IMR-90 (cell line): ENCODE data around the gene YJU2. TPM values are rescaled to one million over a fixed set of nuclear protein-coding genes. Genes with fewer than 3 reads are reported as not detected.

Experiments
- ATAC-seq: fragments of 200-7000 bp; cut with Tn5 transposase; 2 replicates; pipeline ENCODE4 v1.9.1; 2020; ENCODE audit warnings: low read depth, mild to moderate bottlenecking, moderate library complexity
- BruUV-seq: library from RNA; stranded (reverse); fragments of 400-500 nt; replicated peaks from 2 replicates; lab custom pipeline; 2021; lab: Mats Ljungman, UMichigan
- CTCF ChIA-PET: fragments of 300-600 bp; formaldehyde crosslinking; extraction: SDS; loops from one replicate; lab custom pipeline; 2021; ENCODE audit warnings: antibody characterized with exemption; lab: Yijun Ruan, JAX
- POLR2A ChIA-PET: fragments of 300-600 bp; sonication (Branson Sonifier 250); formaldehyde crosslinking; loops from one replicate; lab custom pipeline; 2022; ENCODE audit warnings: antibody characterized with exemption; ENCODE audit not compliant: unreplicated experiment; lab: Charles Lee
- DNase-seq: peaks from one replicate; pipeline ENCODE4 v3.0.0; 2013
- H2AFZ ChIP-seq: replicated peaks from 2 replicates; pipeline ENCODE3; 2013; ENCODE audit warnings: low read length, mild to moderate bottlenecking; ENCODE audit not compliant: poor library complexity
- H2AK5ac ChIP-seq: 2 replicates; pipeline ENCODE4 v1.6.1; 2013; ENCODE audit warnings: low read depth, low read length, inconsistent platforms
- H2AK9ac ChIP-seq: replicated peaks from 2 replicates; pipeline ENCODE3; 2013; ENCODE audit warnings: mild to moderate bottlenecking, low read depth, low read length, moderate library complexity; ENCODE audit not compliant: poor library complexity
- H2BK120ac ChIP-seq: 2 replicates; pipeline ENCODE4 v1.6.1; 2013; ENCODE audit warnings: low read depth, low read length, inconsistent platforms
- H2BK15ac ChIP-seq: 3 replicates; pipeline ENCODE4 v1.6.1; 2013; ENCODE audit warnings: low read depth, low read length, inconsistent platforms
- H2BK20ac ChIP-seq: 2 replicates; pipeline ENCODE4 v1.6.1; 2013; ENCODE audit warnings: low read depth, mild to moderate bottlenecking, inconsistent platforms, low read length, moderate library complexity
- H2BK5ac ChIP-seq: 2 replicates; pipeline ENCODE4 v1.6.1; 2013; ENCODE audit warnings: mild to moderate bottlenecking, low read depth, low read length, inconsistent platforms; ENCODE audit not compliant: poor library complexity, severe bottlenecking
- H3K14ac ChIP-seq: replicated peaks from 2 replicates; pipeline ENCODE4 v1.6.1; 2013; ENCODE audit warnings: low read depth, low read length, inconsistent platforms
- H3K18ac ChIP-seq: 2 replicates; pipeline ENCODE4 v1.6.1; 2013; ENCODE audit warnings: low read depth, low read length, control low read depth
- H3K23ac ChIP-seq: 2 replicates; pipeline ENCODE4 v1.6.1; 2013; ENCODE audit warnings: low read depth, low read length, inconsistent platforms
- H3K27ac ChIP-seq: 2 replicates; pipeline ENCODE4 v1.5.1; 2013; ENCODE audit warnings: mild to moderate bottlenecking, control low read depth, low read length; ENCODE audit not compliant: insufficient read depth
- H3K27me3 ChIP-seq: 2 replicates; pipeline ENCODE4 v1.6.1; 2013; ENCODE audit warnings: low read length; ENCODE audit not compliant: control insufficient read depth, insufficient read depth
- H3K36me3 ChIP-seq: 2 replicates; pipeline ENCODE4 v1.6.1; 2013; ENCODE audit warnings: low read length, mixed read lengths; ENCODE audit not compliant: control insufficient read depth, insufficient read depth
- H3K4ac ChIP-seq: 2 replicates; pipeline ENCODE4 v1.6.1; 2013; ENCODE audit warnings: low read depth, low read length, inconsistent platforms
- H3K4me1 ChIP-seq: 2 replicates; pipeline ENCODE4 v1.6.1; 2013; ENCODE audit warnings: low read length, mixed read lengths; ENCODE audit not compliant: control insufficient read depth, insufficient read depth
- H3K4me2 ChIP-seq: 2 replicates; pipeline ENCODE4 v1.6.1; 2013; ENCODE audit warnings: low read depth, mild to moderate bottlenecking, control low read depth, low read length, moderate library complexity
- H3K4me3 ChIP-seq: 2 replicates; pipeline ENCODE4 v1.5.1; 2013; ENCODE audit warnings: low read depth, mild to moderate bottlenecking, control low read depth, low read length, moderate library complexity; ENCODE audit not compliant: insufficient read depth
- H3K56ac ChIP-seq: 2 replicates; pipeline ENCODE4 v1.6.1; 2013; ENCODE audit warnings: low read length, inconsistent platforms; ENCODE audit not compliant: insufficient read depth; ENCODE audit errors: extremely low read depth
- H3K79me1 ChIP-seq, 2 experiments: 2 replicates each; pipeline ENCODE4 v1.6.1; 2013; ENCODE audit warnings: low read length in 2 of 2, inconsistent platforms in 1 of 2, low read depth in 1 of 2
- H3K9ac ChIP-seq: 2 replicates; pipeline ENCODE4 v1.6.1; 2013; ENCODE audit warnings: low read depth, low read length, control low read depth
- H3K9me1 ChIP-seq: 2 replicates; pipeline ENCODE4 v1.6.1; 2013; ENCODE audit warnings: low read length, inconsistent platforms; ENCODE audit not compliant: insufficient read depth
- H3K9me3 ChIP-seq: 2 replicates; pipeline ENCODE4 v1.6.1; 2013; ENCODE audit warnings: low read length; ENCODE audit not compliant: control insufficient read depth, insufficient read depth
- H4K20me1 ChIP-seq: 2 replicates; pipeline ENCODE4 v1.6.1; 2013; ENCODE audit warnings: low read length, inconsistent platforms; ENCODE audit not compliant: insufficient read depth
- H4K5ac ChIP-seq: 2 replicates; pipeline ENCODE4 v1.6.1; 2013; ENCODE audit warnings: mild to moderate bottlenecking, low read depth, low read length, control low read depth
- H4K8ac ChIP-seq, 2 experiments: 2 replicates each; pipeline ENCODE4 v1.6.1; 2013; ENCODE audit warnings: low read depth in 2 of 2, low read length in 2 of 2, control low read depth in 1 of 2, inconsistent platforms in 1 of 2
- H4K91ac ChIP-seq: 2 replicates; pipeline ENCODE4 v1.6.1; 2013; ENCODE audit warnings: low read depth, low read length, inconsistent platforms; ENCODE audit not compliant: insufficient read depth
- BHLHE40 ChIP-seq: fragments of 150-350 bp; IDR thresholded peaks from 2 replicates; pipeline ENCODE4 v1.6.1; 2016; ENCODE audit warnings: mild to moderate bottlenecking, low read depth, low read length
- CHD1 ChIP-seq: IDR thresholded peaks from 2 replicates; pipeline ENCODE4 v1.6.1; 2012; ENCODE audit warnings: low read depth, low read length, improper control_type of control experiment
- CTCF ChIP-seq: conservative IDR thresholded peaks from 2 replicates; pipeline ENCODE4 v1.5.1; 2012; ENCODE audit warnings: mild to moderate bottlenecking, low read depth, low read length, improper control_type of control experiment
- MXI1 ChIP-seq: IDR thresholded peaks from 2 replicates; pipeline ENCODE4 v1.6.1; 2012; ENCODE audit warnings: low read depth, mild to moderate bottlenecking, low read length, moderate library complexity, borderline replicate concordance
- RAD21 ChIP-seq: IDR thresholded peaks from 2 replicates; pipeline ENCODE4 v1.6.1; 2012; ENCODE audit warnings: low read length, improper control_type of control experiment
- RFX5 ChIP-seq: IDR thresholded peaks from 2 replicates; pipeline ENCODE4 v1.8.0; 2012; ENCODE audit warnings: low read depth, mild to moderate bottlenecking, low read length, moderate library complexity
- WGBS, 2 experiments: methylation state at CpG; one replicate each; pipeline versions ENCODE4 v1.1.5 to v1.1.7; 2013; ENCODE audit warnings: missing lambda C conversion rate in 2 of 2; ENCODE audit not compliant: insufficient read length in 1 of 2; ENCODE audit errors: extremely low coverage in 2 of 2; 5-methylcytosine and 5-hydroxymethylcytosine counted together
- dilution Hi-C: fragments of 300-500 bp; cut with HindIII; formaldehyde crosslinking; loops from one replicate; pipeline ENCODE4 v1.14.3; 2018; ENCODE audit warnings: low sequenced_read_pairs; ENCODE audit not compliant: unreplicated experiment
- in situ Hi-C: fragments of 300-500 bp; cut with MboI; formaldehyde crosslinking; loops from 3 replicates; pipeline ENCODE4 v1.14.3; 2019; ENCODE audit warnings: low sequenced_read_pairs, inconsistent platforms, mixed read lengths
- intact Hi-C: fragments of 100-400 bp; cut with micrococcal nuclease; formaldehyde crosslinking; loops from 2 replicates; pipeline ENCODE4 v1.10.0; 2022
- polyA plus RNA-seq, 3 experiments: library from polyadenylated mRNA; depleted of rRNA; stranded (reverse); fragments of >200 nt; gene quantifications; 2 replicates each; pipeline ENCODE4 v1.2.3, GENCODE V29; 2012; ENCODE audit warnings: low replicate concordance in 1 of 3
- total RNA-seq: library from RNA; depleted of rRNA; stranded (reverse); fragments of >200 nt; gene quantifications from 2 replicates; pipeline ENCODE4 v1.2.3, GENCODE V29; 2012
- TF ChIP-seq, protein P1 (sequence below): fragments of 150-350 bp; IDR thresholded peaks from 2 replicates; pipeline ENCODE4 v1.6.1; 2017; ENCODE audit warnings: mild to moderate bottlenecking, antibody characterized with exemption, low read length, low read depth

Gene YJU2
- total and polyA plus RNA-seq, 2 of the 4 experiments (the other 2 are of a cell fraction): 15.6 to 18.9 TPM

- DNase-seq (no peak), ATAC-seq (no peak)
- WGBS, 2 experiments: 94% methylated on average over 3 of the region's 12 CpGs; no CpG with 5 or more reads in 1 of the 2 experiments
- Histone ChIP-seq H3K4me3 (no peak overlapping the region), H3K18ac (no peak overlapping the region), H3K9me3 (no peaks in the 10 kb centered on the region), H2BK5ac (no peak overlapping the region), H3K27ac (no peak overlapping the region), H3K56ac (no peak overlapping the region), H4K8ac (no peak overlapping the region), H3K23ac (no peak overlapping the region), H2AFZ (no peak overlapping the region), H2AK5ac (no peak overlapping the region), H4K20me1 (no peaks in the 10 kb centered on the region), H2BK15ac (no peak overlapping the region), H3K9me1 (no peaks in the 10 kb centered on the region), H3K4me2 (no peak overlapping the region), H3K27me3 (no peaks in the 10 kb centered on the region), H4K5ac (no peak overlapping the region), H3K14ac (no peak overlapping the region), H3K4me1 (no peaks in the 10 kb centered on the region), H3K4ac (no peak overlapping the region), H2AK9ac (no peak overlapping the region), H3K79me1 (no peaks in the 10 kb centered on the region; a peak in 1 of 4 replicates), H2BK120ac (no peak overlapping the region), H4K91ac (no peak overlapping the region), H2BK20ac (no peak overlapping the region), H3K36me3 (peaks cover 10% of the 10 kb centered on the region; the same call in 1 of the 2 replicates), H3K9ac (no peak overlapping the region)
- POLR2A ChIA-PET: no interaction called here
- dilution Hi-C loops: no loop called here
- in situ Hi-C loops: no loop called here
- CTCF ChIA-PET: no interaction called here
- intact Hi-C loops: no loop called here
- BruUV-seq: no TSS peak
- TF ChIP-seq MXI1 (no peak), CTCF (no peak), RFX5 (no peak), RAD21 (no peak), CHD1 (no peak), BHLHE40 (no peak)
- TF ChIP-seq, protein P1, sequence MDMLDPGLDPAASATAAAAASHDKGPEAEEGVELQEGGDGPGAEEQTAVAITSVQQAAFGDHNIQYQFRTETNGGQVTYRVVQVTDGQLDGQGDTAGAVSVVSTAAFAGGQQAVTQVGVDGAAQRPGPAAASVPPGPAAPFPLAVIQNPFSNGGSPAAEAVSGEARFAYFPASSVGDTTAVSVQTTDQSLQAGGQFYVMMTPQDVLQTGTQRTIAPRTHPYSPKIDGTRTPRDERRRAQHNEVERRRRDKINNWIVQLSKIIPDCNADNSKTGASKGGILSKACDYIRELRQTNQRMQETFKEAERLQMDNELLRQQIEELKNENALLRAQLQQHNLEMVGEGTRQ: no peak
Measured at GRCh38 chr19:4313847-4314490, 67.1 kb downstream of the YJU2 start.
